NCI-H1417 (cell line): Measurements from ENCODE around the gene TINCR.

Experiments
- DNase-seq, 3 experiments: peaks; one replicate each; lab custom pipeline; 2025; lab: John Stamatoyannopoulos, UW

Gene TINCR

DNA sequence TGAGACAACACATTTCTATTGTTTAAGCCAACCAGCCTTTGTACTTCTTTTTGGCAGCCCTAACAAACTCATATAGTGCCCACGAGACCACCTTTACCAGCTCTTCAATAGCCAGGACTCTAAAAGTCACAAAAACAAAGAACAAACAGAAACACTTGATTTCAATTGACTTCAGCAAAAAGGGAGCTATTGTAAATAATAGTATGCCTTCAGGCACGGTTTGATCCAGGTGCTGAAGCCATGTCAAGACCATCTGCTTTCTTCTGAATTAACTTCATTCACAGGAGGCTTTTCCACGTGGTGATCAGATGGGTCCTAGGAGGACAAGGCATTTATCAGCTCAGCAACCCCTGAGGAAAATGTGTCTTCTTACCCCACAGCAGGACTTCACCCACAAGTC, 53.8 kb downstream of the TINCR start:
- DNase-seq, result no peak

DNA sequence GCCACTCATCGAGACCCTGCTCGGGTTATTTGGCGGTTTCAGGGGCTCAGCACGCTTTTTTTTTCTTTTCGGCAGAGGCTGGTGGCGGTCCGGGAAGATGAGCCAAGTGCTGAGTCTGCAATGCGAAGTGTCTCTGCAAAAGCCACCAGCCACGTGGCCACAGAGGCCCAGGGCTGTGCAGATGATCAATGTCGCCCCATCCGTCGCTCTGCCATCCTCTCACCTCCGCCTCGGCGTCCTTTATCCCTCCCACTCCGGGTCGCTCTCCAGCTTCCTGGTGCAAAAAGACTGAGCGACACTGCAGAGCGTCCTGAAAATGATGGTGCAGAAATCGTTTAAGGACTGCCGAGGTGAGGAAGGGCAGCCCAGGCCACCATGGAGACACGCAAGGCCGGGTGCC, 55.0 kb downstream of the TINCR start:
- no peak for DNase-seq
